ENCODE data around the gene STRBP.
"Not testable (repeated sequence)": the region's sequence is repeated elsewhere in the genome, so short reads cannot be mapped to it uniquely, and the experiment has no call there.

Gene STRBP

DNA sequence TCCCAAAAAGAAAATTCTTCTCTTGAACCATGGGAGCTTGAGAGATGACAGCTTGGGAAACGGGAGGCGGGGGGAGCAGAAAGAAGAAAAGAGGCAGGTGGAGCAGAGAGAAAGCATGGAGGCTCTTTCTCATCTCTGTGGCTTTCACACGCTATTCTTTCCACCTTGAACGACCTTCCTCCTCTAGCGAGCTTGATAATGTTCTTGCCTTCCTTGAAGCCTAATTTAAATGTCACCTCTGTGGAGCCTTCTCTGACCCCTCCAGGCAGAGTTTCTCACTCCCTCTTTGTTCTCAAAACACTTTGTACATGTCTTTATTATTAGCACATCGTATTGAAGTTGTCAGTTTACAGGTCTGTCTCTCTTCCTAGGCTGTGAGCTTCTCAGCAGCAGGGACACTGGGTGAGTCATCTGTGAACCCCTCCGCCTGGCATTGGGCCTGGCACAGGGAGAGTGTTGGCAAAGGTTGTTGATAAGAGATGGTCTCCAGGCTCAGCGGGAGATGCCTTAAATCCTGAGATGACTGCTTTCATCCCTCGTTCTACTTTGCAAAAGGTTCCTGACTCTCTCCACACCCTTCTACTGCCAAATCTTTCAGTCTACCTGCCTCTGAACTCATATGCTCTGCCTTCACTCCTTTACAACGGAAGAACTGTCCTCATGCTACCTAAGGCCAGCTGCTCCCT, 14.1 kb upstream of the STRBP start:
- no peak for DNase-seq

DNA sequence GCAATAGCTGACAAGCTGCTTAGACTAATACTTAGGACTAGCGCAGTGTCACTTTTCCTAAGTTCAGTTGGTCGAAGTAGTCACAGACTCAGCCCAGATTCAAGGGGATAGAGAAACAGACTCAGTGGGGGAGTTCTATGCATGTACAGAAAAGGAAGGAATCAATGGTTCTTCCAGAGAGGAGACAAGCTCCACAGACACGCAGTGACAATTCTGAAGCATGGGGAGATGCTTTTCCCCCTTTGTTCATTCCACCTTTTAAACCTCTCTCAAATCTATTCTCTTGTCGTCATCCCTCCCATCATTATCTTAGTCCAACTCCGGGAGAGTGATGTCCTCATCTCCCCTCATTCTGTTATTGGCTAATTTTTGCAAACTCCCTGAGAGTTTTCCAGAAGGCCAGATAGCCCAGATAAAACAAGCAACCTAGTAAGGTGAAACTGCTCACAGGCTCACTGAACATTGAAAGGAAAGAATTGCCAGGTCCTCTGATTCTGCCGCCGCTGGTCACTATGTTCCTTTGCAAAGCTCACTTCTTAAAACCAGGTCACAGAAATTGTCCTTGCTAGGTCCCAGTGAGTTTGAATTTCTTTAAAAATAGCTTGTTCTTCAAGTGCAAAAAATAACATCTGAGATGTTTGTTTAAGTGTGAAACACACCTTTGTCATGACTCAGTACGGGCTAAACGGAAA, 13.4 kb upstream of the STRBP start:
- no peak for DNase-seq

DNA sequence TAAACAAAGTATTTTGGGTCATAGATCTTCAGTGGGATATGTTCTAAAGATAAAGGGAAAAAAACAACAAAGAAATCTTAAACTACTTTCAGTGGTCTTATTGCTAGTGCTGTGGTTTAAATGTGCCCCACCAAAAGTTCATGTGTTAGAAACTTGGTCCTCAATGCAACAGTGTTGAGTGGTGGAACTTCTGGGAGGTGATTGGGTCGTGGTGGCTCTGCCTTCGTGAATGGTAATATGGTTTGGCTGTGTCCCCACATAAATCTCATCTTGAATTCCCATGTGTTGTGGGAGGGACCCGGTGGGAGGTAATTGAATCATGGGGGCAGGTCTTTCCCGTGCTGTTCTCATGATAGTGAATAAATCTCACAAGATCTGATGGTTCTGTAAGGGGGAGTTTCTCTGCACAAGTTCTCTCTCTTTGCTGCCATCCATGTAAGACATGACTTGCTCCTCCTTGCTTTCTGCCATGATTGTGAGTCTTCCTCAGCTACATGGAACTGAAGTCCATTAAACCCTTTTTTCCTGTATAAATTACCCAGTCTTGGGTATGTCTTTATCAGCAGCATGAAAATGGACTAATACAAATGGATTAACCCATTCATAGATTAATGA, 10.6 kb upstream of the STRBP start:
- not testable (repeated sequence) for DNase-seq

DNA sequence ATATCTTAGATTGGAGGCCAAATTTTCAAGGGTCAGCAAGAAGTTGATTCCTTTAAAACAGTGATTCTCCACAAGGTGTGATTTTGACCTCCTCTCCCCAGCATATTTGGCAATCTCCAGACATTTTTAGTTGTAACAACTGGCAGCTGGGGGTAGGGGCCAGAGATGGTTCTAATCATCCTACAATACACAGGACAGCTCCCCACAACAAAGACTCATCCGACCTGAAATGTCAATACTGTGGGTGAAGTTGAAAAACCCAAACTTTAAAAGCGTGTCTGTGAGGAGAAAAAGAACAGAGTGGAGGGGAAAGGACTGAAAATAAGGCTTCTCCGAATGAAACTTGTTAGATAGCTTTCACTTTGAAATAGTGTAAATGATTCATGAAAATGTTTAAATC, 10.0 kb upstream of the STRBP start:
- DNase-seq, result no peak

DNA sequence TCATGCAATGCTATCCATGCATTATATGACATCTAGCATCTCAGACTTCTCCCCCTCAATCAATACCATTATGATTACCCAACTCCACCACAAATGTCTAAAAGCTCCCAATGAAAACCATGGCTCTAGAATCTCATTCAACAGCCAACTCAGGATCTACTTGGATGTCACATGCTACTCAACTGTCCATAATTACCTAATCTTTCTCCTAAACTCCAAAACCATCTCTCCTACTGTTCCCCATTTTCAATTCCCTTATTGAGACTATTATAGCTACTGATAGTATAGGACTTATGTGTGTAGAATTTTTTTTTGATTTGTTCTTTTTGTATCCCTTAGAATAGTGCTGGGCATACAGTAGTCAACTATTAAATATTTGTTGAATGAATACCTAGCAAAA, 8.2 kb upstream of the STRBP start:
- DNase-seq, result no peak

DNA sequence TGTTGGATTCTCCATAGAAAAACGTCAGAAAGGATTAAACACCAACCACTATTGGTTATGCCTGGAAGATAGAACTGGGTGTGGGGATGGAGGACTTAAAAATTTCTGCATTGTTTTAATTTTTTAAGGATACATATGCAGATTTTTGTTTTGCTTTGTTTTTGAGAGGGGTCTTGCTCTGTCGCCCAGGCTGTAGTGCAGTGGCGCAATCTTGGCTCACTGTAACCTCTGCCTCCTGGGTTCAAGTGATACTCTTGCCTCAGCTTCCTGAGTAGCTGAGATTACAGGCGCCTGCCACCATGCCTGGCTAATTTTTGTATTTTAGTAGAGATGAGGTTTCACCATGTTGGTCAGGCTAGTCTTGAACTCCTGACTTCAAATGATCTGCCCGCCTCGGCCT, 2.7 kb upstream of the STRBP start:
- DNase-seq, result not testable (repeated sequence)

DNA sequence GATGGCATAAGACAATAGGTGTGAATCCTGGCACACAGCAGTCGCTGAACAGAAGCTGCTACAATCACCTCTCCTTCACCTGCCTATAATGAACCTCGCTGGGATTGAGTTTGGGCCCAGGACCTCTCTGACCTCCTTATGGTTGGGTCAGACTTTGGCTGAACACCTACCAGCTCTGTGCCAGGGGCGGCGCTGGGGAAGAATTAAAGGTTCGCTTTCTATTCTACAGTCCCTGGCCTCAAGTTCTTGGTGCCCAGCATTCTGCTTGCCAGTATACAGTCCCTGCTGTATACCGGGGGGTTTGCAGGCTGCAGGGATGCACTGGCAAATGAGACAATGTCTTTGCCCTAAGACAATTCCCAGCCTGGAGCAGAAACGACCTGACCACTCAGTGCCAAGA, 895 bp upstream of the STRBP start:
- no peak for DNase-seq

DNA sequence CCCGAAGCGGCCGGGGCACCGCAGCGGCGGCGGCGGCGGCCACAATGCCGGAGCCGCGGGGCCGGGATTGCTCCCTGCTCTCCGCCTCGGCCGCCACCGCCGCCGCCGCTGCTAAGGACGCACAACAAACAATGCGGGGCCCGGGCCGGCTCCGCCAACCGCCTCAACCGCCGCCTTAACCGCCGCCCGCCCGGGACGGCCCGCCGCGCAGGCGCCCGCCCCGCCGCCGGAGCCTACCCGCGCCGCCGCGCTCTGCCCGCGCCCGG, 254 bp downstream of the STRBP start:
- no peak for DNase-seq

DNA sequence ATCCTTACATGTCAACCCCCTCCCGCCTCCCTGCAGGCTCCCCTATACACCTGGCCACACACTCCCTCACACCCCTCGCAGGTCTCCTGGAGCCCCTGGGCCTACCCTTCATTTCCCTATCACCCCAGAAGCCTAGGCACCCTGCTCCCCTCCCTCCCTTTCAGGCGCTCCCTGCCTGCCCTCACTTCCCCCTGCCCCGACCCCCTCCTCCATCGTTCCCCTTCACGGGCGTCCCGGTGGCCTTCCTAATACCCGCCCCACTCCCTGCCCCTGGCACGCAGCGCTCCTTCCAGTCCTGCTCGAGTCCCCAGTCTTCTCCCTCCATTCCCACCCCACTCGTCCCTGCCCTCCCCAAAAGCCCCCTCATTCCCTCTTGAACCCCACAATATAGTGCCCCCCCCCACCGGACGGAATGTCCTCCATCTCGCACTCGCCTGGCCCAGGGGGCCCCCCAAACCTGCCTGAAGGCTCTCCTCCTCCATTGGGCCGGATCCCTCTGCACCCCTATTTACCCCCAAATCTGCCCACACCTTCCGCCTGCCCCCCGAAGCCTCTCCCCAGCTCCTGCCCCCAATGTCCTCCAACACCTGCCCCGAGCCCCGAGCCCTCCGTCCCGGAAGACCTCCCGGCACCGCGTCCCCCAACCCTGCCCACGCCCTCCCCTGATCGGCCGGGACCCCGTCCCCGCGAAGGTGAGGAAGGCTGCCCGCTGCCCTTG, 746 bp downstream of the STRBP start:
- no peak for DNase-seq

DNA sequence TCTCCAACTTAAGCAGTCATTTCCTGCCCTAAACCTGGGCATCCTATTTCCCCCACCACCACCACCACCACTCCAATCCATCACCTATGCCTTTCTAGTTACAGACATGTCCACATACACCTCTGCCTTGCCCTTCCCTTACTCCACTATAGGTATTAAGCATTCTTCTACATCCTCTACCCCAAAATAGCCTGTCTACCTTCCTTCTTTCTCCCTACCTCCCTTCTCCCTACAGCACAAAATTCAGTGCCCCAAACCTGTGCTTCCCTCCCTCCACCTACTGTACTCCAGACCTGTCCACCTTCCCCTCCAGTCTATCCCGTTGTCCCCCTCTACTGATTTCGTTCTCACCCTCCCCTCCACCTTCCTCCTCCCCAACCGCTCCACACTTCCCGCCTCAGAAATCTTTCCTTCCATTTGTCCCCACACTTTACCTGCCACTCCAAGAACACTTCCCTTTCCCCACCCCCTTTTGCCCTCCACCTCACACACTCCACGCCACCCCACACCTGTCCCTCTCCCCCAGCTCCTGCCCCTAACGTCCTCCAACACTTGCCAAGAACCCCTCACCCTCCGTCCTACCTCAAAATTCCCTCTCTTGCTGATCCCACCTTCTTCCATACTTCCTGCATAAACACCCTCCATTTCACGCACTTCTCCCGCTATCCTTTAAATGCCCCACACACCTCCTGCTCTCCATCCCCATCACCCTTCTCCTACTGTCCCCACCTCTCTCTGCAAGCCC, 1.6 kb downstream of the STRBP start:
- DNase-seq, result no peak

DNA sequence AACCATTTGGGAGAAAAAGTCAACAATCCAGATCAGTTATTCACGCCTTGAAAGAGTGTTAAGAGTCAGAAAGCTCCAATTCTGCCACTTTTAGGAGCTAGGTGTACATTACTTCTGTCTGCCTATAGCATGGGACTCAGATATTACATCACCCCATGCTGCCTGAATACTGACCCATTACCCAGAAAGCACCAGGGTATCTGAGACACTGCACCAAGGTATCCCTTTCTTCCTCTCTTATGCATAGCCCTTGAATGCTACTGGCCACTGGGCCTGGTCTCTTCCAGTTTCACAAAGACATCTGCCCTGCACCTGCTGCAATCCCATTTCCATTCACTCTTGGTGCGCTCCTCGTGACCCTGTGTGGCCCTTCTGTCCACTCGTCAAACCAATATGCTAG, 2.6 kb downstream of the STRBP start:
- no peak for DNase-seq

DNA sequence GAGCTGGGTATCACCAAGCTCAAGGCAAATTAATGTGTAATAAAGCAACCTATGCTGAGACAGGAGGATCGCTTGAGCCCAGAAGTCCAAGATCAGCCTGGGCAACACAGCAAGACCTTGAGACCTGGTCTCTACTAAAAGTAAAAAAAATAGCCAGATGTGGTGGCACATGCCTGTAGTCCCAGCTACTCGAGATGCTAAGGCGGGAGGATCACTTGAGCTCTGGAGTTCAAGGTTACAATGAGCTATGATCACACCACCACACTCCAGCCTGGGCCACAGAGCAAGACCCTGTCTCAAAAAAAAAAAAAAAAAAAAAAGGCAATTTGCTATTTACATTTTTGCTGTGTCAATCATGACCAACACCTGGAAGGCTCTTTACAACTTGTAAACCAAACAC, 5.2 kb downstream of the STRBP start:
- no peak for DNase-seq

DNA sequence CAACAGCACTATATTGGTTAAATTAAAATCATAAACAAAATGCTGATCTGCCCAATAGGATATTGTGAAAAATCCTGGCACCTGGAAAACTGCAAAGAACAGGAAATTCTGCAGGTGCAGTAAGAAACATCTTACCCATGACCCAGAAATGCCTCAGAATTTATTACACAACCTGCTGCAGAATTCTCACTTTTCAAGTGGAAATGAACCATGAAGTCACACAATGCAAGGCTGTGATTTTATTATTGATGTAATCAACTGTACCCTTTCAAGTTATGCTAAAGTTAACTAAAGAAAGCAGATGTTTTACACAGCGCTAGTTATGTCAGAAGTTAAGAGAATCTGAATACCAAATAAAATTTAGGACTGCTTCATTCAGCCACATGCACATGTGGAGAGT, 6.0 kb downstream of the STRBP start:
- no peak for DNase-seq

DNA sequence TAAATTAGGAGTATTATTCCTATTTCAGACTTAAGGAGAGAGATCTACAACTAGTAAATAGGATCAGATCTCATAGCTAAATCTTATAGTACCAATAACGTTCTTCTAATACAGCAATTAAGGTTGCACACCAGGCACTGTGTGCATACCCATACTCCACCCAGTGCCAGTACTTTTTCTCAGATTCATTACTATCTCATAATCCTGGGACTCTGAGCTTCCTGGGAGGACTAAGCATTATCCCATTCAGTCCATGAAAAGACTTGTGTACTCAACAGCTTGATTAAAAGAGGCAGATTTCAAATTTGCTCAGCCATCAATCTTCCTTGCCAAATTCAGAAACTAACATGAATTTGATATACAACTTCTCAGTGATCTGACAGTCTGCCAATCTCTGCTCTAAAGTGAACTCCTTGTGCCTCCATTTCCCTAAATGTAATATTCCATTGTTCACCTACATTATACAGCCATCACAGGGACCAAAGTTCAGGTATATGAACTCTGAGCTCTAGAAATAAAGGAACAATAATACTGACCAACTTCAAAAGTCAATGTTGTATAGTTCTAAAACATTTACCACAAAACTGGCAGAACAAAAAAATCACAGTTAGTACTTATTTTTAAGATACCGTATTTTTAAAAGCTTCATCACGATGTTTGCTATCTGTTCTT, 7.2 kb downstream of the STRBP start:
- DNase-seq, result no peak

DNA sequence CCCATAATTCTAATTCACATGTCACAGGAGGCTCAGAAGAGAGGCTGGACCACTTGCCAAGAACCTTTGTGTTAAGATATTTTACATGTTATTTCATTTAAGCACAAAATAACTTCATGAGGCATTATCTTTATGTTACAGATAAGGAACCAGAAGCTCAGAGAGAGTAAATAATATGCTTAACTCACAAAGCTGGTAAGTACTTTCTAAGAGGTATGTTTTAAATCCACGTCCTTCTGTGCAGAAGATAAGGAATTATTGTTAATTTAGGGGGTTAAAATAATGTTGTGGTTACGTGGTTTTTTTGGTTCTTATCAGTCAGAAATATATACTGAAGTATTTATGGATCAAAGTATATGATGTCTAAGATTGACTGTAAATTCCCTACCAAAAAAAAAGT, 8.0 kb downstream of the STRBP start:
- DNase-seq, result no peak

DNA sequence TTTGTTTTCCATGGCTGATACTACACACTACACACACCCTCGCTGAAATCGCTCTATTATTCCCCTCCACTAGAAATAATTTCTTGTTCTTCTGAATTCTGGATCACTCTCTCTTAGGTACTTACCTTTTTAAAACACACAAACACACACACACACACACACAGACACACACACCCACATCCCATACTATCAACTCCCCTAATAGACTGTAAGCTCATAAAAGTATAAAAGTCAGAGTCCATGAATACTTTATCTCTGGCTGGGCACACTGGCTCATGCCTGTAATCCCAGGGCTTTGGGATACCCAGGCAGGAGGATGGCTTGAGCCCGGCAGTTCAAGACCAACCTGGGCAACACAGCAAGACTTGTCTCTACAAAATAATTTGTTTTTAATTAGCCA, 11.1 kb downstream of the STRBP start:
- no peak for DNase-seq

DNA sequence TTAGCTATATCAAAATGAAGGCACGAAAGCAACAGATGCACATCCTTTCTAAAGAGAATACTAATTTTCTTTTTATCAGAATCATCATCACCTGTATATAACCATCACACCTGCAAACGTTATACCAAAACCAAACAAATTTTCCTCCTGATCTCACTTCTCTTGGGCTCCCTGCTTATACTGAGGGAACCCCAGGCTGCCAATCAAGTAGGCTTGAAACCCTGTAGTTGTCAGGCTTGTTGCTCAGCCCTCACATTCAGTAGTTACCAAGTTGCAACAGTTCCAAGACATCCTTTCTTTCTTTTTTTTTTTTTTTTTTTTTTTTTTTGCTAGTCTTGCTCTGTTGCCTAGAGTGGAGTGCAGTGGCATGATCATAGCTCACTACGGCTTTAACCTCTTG, 12.7 kb downstream of the STRBP start:
- no peak for DNase-seq

DNA sequence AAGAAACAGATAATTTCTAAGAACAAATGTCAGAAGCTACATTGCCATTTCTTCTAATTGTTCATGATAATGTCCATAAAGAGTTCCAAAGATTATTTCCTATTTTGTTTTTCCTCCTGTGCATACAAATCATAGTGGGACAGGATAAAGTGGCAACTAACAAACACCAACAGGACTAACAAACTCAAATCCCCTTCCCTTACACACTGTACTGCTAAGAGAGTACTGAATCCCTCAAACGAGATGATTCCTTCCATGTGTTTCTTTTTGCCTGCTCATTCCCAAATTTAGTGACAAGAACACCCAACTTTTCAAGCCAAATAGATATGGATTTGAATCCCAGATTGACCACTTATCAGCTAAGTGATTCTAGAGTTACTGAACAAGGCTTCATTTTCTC, 15.2 kb downstream of the STRBP start:
- no peak for DNase-seq

DNA sequence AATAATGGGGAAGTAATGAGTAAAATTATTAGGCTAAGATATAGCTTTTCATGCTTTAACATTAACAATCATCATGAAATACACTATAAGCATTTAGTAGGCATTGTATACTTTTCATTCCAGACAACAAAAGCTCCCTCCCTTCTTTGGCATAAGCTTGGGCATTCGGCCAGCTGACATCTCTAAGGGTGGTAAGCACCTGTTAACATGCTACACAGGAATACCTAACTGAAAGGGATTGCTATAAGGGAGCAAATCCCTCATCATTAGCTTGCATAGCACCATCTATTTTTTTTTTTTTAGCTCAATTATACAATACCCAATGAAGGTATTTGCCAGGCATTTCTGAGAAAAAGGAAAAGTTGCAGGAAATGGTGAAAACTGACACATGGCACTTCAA, 16.6 kb downstream of the STRBP start:
- DNase-seq, result no peak

DNA sequence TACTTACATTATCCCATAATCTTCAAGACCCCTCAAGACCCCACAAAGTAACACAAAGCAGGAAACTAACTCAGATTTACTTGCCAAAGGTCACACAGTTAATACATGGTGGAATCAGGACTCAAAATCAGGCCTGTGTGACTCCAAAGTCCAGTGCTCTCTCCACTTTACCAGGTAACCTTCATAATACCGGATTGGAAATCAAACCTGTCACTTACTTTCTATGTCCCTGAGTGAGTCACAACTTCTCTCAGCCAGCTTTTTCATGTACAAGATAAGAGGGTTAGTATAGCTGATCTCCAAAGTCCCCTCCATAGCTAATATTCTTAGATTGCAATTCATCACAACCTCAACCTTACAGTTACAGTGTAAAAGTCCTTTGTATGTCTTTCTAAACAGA, 17.1 kb downstream of the STRBP start:
- DNase-seq, result no peak

DNA sequence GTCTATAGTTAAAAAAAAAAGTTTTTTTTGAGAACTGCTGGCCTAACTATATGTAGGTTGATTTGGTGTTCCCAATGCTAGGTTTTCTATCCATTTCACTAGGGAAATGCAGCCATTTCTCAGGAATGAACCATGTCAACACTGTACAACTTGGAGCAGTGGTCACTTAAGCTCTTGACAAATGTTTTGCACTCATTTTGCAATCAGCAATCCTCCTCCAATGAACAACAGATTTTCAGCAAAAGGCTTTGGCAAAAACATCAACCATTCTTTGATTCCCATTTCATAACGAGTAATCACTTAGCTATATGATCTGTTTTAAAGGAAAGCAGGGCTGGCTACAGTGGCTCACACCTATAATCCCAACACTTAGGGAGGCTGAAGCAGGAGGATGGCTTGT, 17.9 kb downstream of the STRBP start:
- DNase-seq, result no peak

DNA sequence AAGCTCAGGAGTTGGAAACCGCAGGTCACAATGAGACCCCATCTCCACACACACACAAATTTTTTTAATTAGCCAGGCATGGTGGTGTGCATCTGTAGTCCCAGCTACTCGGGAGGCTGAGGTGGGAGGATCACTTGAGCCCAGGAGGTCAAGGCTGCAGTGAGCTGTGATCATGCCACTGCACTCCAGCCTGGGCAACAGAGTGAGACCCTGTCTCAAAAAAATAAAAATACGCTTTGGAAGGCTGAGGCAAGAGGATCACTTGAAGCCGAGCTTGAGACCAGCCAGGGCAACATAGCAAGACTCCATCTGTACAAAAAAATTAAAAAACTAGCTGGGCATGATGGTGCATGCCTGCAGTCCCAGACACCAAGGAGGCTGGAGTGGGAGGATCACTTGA, 19.2 kb downstream of the STRBP start:
- DNase-seq, result not testable (repeated sequence)

DNA sequence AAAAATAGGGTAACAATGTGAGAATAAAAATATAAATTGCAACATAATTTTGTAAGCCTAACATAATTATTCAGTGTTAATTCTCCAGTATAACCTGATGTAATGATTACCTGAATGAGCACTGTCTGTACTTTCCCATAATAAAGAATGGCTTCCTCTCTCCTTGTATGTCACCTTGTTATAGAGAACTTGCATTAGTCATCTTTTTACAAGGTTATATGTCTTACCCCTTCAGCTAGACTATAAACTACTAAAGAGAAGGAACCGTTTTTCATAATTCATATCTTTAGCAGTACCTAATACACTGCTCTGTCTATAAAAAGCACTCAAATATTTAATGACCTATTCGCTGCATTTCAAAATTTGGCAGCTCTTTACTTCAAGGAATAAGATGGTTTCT, 19.8 kb downstream of the STRBP start:
- DNase-seq, result no peak

All from fibroblast of skin of scalp (primary cell).